Measurements from ENCODE around the gene MRPS33. TPM values are rescaled to one million over a fixed set of nuclear protein-coding genes. Genes with fewer than 3 reads are reported as not detected.

MRPS33 gene
- total and polyA plus RNA-seq, 2 of the 8 experiments (the other 6 are each of a cell fraction or from before 2014, with no cell fraction given): 22.9 to 62.6 TPM

- TF ChIP-seq POU5F1 (IDR thresholded peaks at IDR 0.05; ENCODE audit: low read depth, low read length): no peak
- no peak for TF ChIP-seq RBBP5 (IDR thresholded peaks at IDR 0.05; ENCODE audit: borderline replicate concordance, low read depth, low read length)
- TF ChIP-seq USF2 (IDR thresholded peaks at IDR 0.05; ENCODE audit: low read length): no peak
- TF ChIP-seq MAX (IDR thresholded peaks at IDR 0.05): peak; percentile 85
- peak; percentile 58; the same call in 1 of the 2 replicates for TF ChIP-seq CHD2 (IDR thresholded peaks at IDR 0.05; ENCODE audit: low read length)
- TF ChIP-seq RFX5 (IDR thresholded peaks at IDR 0.05; ENCODE audit: borderline replicate concordance, low read depth, low read length): peak; percentile 38; the same call in 1 of the 2 replicates
- peak; percentile 61 for TF ChIP-seq CTBP2 (IDR thresholded peaks at IDR 0.05; ENCODE audit: borderline replicate concordance, insufficient read depth, insufficient read length, low read length)
- TF ChIP-seq CTCF (IDR thresholded peaks at IDR 0.05; ENCODE audit: control extremely low read depth in 1 of 3, insufficient read depth in 1 of 3, low read depth in 1 of 3, low read length in 3 of 3): peak; percentile 76 to 83 (median 82)
- TF ChIP-seq EZH2 (IDR thresholded peaks at IDR 0.05; ENCODE audit: low read depth, low read length, severe bottlenecking): no peak
- peak; percentile 96 for TF ChIP-seq EGR1 (IDR thresholded peaks at IDR 0.05; ENCODE audit: borderline replicate concordance, low read depth, low read length)
- no peak for TF ChIP-seq SIX5 (IDR thresholded peaks at IDR 0.05; ENCODE audit: low read depth, low read length)
- peak; percentile 40; the same call in 1 of the 2 replicates for TF ChIP-seq TCF12 (IDR thresholded peaks at IDR 0.05; ENCODE audit: low read depth, low read length)
- peak; percentile 84; the same call in 1 of the 2 replicates for TF ChIP-seq GABPA (IDR thresholded peaks at IDR 0.05; ENCODE audit: borderline replicate concordance, insufficient read depth, low read length)
- peak; percentile 82 for TF ChIP-seq KDM4A (IDR thresholded peaks at IDR 0.05; ENCODE audit: low read depth, low read length, severe bottlenecking)
- no peak for TF ChIP-seq RNF2 (IDR thresholded peaks at IDR 0.05; ENCODE audit: borderline replicate concordance, low read depth, low read length, missing control alignments, poor library complexity, severe bottlenecking)
- peak; percentile 82; the same call in 1 of the 2 replicates for TF ChIP-seq GTF2F1 (IDR thresholded peaks at IDR 0.05; ENCODE audit: borderline replicate concordance, low read depth, low read length)
- no peak for TF ChIP-seq KDM1A (IDR thresholded peaks at IDR 0.05; ENCODE audit: borderline replicate concordance, low read length)
- TF ChIP-seq POLR2A (IDR thresholded peaks at IDR 0.05; ENCODE audit: control extremely low read depth in 1 of 2, low read depth in 2 of 2, low read length in 2 of 2): peak; percentile 99
- peak; percentile 66; the same call in 1 of the 2 replicates for TF ChIP-seq SP4 (IDR thresholded peaks at IDR 0.05; ENCODE audit: low read length)
Measured at GRCh38 chr7:141014524-141015395, at the start of gene MRPS33 (continued).

Measured in H1 (cell line).